ENCODE results near the gene SOD1.

DNA sequence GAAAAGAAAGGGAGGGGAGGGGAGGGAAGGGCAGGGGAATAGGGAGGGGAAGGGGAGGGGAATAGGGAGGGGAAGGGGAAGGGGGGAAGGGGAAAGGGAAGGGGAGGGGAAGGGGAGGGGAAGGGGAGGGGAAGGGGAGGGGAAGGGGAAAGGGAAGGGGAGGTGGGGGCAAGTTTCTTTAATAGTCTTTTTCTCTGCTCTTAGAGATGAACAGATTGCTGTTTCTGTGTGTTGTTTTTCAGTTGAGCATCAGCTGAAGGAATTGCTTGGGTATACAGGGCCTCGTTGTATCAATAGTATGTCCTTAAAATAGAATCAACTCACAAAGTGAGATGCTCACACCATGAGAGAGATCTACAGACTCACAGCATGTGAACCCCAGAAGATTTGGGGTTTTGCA lies 44.8 kb upstream of the SOD1 start:
- TF ChIP-seq ZNF274 (IDR thresholded peaks at IDR 0.05; ENCODE audit: low read depth, low read length): no peak
- no peak for TF ChIP-seq YY1 (IDR thresholded peaks at IDR 0.05; ENCODE audit: insufficient read depth, insufficient read length)
- TF ChIP-seq SUZ12 (IDR thresholded peaks at IDR 0.05; ENCODE audit: extremely low read depth, insufficient read depth, insufficient read length): no peak
